Measurements from ENCODE around the gene PHIP.
"Not testable (repeated sequence)": the region's sequence is repeated elsewhere in the genome, so short reads cannot be mapped to it uniquely, and the experiment has no call there.

PHIP gene

DNA sequence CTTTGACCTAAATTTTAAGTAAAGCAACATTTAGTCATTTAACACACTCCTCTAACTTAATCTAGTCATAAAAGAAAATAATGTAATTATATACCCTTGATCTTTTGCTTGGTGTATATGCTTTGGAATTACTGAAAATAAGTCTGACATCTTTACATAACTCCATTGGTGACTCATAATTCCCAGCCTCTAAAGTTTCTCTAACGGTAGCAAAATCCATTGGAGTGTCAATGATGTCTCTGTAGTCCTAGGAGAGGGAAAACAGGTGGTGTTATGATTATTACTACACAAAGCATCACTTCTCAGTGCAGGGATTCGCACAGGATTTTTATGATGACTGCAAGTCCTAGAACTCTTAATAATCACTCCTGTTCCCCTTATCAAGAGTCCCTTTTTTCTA lies 130.5 kb downstream of the PHIP start:
- DNase-seq (ENCODE audit: insufficient read length, low spot score) (no peak), FAIRE-seq (no peak)

DNA sequence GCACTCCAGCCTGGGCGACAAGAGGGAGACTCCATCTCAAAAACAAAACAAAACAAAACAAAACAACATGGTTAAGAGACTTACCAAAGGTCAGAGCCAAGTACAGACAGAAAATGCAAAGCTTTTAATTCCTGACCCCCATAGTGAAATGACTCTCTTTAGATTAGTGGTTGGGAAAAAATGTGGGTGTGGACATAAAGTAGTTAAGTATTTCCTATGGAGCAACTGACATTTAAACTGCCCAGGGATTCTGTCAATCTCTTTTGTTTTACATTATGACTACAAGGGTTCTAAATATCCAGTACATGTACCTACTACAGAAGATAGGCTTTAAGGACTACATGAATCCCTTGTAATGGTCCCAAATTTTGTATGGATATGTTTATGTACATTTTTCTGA lies 135.6 kb downstream of the PHIP start:
- FAIRE-seq (no peak), DNase-seq (ENCODE audit: insufficient read length, low spot score) (no peak)

DNA sequence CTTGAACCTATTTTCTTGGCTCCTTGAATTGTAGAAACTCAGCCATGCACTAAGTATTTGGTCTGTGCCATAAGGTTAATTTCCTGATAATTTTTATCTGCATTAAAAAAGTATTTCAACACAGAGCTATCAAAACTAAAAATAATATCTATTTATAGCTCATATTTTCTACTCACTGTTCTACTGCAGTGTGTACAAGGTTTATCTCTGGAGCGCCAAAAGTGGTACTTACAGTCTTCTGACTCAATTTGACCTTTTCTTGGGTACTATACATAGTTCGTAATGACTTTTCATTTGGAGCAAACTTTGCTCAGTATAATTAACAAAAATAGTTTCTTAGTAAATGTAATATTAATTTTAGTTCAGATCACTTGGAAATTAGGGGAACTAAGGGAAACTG lies 141.5 kb downstream of the PHIP start:
- no peak for FAIRE-seq
- no peak for DNase-seq (ENCODE audit: insufficient read length, low spot score)

DNA sequence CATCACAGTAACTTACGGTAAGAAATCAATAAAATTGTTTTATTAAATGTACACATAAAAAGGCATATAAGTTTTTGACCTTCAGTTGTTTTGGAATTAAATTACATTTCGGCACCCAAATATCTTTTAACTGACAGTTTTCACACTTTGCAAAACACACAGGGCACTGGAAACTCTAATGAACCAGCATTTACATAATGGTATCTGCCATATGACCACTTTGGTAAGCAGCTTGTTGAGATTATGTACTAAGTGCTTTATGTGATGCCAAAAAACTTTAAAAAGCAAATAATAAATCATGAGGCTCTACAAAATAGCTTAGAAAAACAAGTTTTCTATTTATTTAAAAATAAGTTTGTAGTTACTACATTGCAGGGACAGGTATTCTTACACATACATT lies 142.5 kb downstream of the PHIP start:
- DNase-seq (ENCODE audit: insufficient read length, low spot score) = no peak
- FAIRE-seq = no peak

DNA sequence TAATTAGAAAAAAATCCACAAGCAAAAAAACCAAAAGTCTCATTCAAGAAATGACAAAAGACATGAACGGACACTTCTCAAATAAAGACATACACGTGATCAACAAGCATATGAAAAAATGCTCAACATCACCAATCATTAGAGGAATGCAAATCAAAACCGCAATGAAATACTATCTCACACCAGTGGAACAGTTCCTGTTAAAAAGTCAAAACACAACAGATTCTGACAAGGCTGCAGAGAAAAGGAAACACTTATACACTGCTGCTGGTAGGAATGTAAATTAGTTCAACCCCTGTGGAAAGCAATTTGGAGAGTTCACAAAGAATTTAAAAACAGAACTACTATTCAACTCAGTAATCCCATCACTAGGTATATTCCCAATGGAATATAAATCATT lies 152.7 kb downstream of the PHIP start:
- FAIRE-seq (no peak), DNase-seq (ENCODE audit: insufficient read length, low spot score) (no peak)

DNA sequence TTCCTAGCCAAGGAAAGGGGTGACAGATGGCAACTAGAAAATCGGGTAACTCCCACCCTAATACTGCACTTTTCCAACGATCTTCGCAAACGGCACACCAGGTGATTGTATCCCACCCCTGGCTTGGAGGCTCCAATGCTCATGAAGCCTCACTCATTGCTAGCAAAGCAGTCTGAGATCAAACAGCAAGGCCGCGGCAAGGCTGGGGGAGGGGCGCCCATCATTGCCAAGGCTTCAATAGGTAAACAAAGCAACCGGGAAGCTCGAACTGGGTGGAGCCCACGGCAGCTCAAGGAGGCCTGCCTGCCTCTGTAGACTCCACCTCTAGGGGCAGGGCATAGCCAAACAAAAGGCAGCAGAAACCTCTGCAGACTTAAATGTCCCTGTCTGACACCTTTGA lies 156.9 kb downstream of the PHIP start:
- not testable (repeated sequence) for FAIRE-seq; DNase-seq (ENCODE audit: insufficient read length, low spot score)

DNA sequence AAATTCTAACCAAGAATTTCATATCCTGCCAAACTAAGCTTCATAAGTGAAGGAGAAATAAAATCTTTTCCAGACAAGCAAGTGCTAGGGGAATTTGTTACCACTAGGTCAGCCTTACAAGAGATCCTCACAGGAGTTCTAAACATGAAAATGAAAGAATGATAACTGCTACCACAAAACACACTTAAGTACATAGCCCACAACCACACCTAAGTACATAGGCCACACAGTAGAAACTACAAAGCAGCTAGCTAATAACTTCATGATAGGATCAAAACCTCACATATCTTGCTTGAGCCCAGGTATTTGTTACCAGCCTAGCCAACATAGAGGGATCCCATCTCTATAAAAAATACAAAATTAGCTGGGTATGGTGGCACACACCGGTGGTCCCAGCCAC lies 160.3 kb downstream of the PHIP start:
- FAIRE-seq = no peak
- DNase-seq (ENCODE audit: insufficient read length, low spot score) = no peak

DNA sequence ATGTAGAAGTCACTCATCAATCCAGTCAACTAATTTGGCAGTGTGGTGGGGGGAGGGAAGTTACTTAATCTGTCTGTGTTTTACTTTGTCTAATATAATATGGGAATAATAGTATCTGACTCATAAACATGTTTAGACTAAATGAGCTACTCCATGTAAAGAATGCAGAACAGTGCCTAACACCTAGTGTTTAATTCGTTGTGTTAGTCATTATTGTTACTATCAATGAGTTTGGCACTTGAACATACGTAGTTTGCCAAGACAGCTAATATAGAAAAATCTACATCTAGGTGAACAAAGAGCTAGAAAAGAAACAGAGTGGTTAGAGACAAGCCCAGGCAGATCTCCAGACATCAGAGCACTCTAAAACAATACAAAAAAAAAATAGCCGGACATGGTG lies 161.6 kb downstream of the PHIP start:
- no peak for DNase-seq (ENCODE audit: insufficient read length, low spot score)
- no peak for FAIRE-seq

DNA sequence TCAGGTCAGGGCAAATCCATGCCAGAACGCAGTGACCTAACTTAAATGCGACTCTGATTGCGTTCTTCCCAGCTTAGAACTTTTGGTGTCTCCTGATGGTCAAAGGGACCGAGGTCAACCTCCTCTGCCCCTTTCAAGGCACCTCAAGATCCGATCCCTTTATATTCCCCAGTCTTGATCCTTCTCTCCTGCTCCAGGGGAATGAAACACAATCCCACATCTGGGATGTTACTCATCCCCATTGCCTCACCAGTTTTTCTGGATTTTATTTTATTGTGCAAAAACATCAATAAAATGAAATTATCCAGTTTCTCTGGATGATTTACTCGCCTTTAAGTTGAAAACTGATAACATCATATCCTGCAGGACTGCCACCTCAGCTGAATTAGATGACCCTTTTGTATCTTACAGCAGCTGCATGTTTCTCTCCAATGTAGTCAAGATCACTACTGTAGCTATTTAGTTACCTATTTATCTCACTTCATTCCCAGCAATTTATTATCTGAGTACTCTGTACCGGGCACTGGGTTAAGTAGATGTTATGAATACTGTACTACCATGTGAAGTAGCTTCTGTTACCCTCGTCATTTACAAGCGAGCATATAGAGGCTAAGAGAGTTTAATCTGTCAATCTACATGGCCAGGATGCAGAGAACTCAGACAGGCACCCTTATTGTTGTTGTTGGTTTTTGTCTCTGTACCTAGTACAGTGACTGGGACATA lies 166.7 kb downstream of the PHIP start:
- no peak for DNase-seq (ENCODE audit: insufficient read length, low spot score)

DNA sequence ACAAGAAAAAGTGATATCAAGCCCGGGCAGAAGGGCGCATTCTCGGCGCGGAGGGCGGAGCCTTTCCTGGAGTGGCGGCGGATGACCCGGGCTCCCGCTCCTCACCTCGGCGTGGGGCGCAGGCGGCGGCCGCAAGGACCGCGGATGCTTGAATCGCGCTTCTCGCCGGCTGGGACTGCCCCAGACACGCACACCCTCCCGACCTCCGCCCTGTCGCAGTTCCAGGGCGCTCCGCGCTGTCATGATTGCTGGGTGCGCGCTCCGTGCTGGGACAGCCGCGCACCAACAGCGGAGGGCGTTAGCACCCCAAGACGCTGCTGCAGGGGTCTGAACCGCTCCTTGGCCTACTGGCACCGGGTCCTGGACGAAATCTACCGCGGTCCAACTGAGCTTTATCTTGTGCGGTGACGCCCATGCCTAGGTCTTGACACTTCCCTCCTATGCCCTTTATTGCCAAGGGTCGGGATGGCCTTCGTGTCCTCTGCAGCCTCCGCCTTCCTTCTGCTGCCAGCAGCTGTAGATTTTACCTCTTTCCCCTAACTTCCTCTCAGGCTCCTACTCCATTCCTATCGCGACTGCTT lies 167.4 kb downstream of the PHIP start:
- no peak for FAIRE-seq
- DNase-seq (ENCODE audit: insufficient read length, low spot score) = no peak

More for the DNA sequence above, 166.7 kb downstream of the PHIP start:
- FAIRE-seq = no peak

DNA sequence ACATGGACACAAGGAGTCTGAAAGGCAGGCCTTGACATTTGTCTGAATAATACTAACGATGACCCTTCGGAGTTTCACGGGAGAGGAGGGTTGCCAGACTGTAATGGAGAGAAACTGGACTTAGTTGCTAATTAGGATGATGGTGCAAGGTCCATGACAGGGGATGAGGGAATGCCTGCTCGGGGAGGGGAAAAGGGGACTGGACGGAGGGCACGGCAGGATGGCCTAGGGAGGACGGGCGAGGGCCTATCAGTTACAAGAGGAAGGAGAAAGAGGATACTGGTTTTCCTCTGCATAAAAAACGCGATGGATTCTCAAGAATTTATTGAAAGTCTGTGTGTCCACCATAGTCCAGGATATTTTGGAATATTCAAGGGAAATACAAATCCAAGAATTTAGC lies 168.0 kb downstream of the PHIP start:
- no peak for DNase-seq (ENCODE audit: insufficient read length, low spot score)
- no peak for FAIRE-seq

DNA sequence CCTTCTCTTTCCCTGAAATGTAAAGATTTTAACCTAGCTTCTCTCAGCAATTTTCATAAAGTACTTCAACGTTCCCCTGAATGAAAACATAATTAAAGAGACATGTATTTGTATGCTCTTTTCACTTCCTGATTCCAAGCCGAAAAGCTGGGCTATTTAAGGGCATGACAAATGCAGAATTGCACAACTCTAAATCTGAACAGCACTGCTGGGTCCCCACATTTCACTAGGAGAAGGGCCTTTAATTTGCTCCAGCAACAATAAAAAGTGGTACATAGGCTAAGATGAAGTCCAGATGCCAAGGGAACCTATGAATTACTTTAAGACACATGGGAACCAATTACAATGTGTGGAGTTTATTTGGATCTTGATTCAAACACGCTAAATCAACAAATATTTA lies 168.7 kb downstream of the PHIP start:
- DNase-seq (ENCODE audit: insufficient read length, low spot score) (no peak), FAIRE-seq (no peak)

DNA sequence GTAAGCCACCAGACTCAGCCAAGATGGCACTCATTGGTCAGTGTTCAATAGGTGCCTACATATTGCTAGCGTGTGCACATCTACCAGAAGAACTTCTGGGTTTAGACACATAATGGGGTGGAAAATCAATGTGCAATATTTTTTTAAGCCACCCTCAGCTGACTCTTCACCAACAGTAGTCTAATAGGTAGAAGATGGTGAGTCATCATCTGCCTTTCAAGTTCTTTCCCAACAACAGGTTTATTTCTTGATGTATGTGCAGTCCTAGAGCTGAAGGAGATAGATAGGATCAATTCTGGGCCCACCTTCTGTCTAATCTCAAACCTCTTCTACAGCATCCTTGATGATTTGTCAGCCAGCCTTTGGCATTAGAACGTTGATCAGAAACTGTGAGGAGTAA lies 169.4 kb downstream of the PHIP start:
- no peak for FAIRE-seq
- no peak for DNase-seq (ENCODE audit: insufficient read length, low spot score)

DNA sequence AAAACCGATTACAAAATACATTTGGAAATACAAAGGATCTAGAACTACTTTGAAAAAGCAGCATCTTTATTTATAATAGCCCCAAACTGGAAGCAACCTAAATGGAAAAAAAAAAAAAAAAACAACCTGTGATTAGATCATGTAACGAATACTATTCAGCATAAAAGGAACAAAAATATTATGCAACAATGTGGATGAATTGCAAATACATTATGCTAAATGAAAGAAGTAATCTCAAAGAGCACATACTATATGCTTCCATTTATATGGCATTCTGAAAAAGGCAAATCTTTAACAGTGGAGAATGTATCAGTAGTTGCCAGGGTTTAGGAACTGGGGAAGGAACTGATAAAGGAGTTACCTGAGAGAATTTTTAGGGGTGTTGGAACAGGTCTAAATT lies 181.8 kb downstream of the PHIP start:
- DNase-seq (ENCODE audit: insufficient read length, low spot score) = no peak
- FAIRE-seq = no peak

DNA sequence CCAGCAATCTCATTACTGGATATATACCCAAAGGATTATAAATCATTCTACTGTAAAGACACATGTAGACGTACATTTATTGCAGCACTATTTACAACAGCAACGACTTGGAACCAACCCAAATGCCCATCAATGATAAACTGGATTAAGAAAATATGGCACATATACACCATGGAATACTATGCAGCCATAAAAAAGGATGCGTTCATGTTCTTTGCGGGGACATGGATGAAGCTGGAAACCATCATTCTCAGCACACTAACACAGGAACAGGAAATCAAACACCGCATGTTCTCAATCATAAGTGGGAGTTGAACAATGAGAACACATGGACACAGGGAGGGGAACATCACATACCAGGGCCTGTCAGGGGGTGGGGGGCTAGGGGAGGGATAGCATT lies 188.2 kb downstream of the PHIP start:
- FAIRE-seq; DNase-seq (ENCODE audit: insufficient read length, low spot score): not testable (repeated sequence)
